HG03521 (cell line): Measurements from ENCODE around the gene ATP10B.

Source experiments
- ATAC-seq: cut with Tn5 transposase; IDR thresholded peaks from one replicate; pipeline ENCODE4 v1.9.1; 2021; ENCODE audit warnings: mild to moderate bottlenecking, moderate library complexity; ENCODE audit not compliant: unreplicated experiment

ATP10B gene

DNA sequence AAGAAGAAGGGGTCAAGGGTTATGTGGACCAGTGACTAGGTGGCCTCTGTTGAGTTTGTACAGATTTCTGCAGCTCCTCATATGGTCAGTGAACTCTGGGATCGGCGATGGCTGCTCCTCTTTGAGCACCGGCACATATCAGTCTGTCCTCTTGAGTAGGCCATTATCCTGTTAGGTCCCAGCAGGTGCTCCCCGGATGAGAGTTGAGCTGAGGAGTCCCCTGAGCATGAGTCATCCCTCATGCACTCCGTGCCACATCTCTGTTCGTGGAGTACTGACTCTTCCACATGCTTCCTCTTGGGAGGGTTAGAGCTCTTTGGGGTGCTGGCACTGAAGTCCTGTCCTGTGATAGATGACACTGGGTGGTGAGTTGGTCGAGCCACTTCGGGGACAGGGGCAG lies 286.6 kb downstream of the ATP10B start:
- no peak for ATAC-seq

DNA sequence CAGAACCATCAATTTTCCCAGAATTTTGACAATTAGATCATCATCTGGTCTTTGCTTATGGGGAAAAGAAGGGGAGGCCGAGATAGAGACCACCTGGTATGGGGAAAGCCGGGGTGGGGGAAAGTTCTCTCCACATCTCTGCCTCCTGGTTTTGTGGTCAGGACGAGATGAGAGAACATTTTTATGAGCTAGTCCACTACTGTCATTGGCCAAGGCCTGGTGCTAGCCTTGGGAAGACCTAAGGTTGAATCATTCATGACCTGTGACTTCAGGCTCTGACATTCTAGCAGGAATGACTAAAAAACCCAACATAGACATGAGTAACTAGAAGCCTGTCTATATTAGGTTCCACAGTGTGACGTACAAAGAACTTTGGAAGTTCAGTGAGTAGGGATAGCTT lies 295.2 kb downstream of the ATP10B start:
- ATAC-seq: no peak

DNA sequence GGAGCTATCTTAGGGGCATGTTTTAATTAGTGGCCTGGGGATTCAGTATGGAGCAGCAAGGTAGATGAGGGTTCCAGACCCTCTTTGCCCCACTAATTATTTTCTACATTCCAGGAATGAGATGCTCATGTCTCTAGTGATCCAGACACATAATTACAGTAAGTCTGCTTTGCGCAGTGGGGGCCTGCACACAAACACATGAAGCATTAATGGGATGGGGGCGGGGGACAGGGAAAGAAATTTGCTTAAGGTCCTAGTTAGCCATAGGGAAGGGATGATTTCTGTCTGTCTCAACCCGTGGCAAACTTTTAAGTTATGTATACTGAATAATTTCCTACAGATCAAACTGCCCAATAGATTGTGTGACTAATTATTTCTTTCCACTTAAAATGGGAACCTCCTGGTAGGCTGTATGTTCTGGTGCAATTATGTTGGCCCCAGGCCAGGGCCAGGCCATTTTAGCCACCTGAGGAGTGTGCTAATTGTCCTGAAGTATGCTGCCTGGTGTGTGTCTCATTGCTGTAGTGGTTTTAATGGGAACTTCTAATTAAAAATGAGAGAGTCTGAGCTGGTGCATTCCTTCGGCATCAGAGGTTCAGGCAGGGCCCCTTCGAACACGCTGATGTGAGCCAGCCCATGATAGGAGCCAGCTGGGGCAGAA lies 295.9 kb downstream of the ATP10B start:
- no peak for ATAC-seq

DNA sequence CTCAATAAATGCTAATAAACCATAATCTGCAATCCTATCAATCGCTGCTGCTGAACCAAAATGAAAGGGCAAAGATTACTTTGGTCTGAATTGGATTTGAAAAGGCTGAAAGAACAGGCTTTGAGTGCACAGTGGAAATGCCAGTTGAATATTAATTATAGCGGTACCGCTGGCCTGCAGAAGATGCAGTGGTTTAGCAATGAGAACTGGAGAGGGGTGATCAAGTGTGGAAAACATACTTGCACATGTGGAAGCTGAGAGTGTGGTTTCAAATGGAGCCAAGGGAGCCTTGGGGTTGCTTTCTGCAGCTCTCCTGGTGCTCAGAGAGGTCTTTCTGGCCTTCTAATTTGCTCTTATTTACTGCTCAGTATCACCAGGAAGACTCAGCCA lies 296.4 kb downstream of the ATP10B start:
- ATAC-seq: no peak

DNA sequence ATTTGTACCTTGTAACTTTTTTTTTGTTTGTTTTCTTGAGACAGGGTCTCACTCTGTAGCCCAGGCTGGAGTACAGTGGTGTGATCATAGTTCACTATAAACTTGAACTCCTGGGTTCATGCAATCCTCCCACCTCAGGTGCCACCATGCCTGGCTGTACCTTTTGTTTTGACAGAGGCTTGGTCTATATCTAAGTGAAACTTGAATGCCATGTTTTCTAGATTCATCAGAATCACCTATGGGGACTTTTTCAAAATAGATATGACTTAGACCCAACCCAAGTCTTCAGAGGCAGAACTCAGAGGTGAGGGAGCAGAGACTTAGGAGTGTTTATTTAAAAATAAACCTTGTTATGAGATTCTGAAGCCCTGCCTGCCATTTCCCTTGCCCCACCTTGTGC lies 301.9 kb downstream of the ATP10B start:
- no peak for ATAC-seq

DNA sequence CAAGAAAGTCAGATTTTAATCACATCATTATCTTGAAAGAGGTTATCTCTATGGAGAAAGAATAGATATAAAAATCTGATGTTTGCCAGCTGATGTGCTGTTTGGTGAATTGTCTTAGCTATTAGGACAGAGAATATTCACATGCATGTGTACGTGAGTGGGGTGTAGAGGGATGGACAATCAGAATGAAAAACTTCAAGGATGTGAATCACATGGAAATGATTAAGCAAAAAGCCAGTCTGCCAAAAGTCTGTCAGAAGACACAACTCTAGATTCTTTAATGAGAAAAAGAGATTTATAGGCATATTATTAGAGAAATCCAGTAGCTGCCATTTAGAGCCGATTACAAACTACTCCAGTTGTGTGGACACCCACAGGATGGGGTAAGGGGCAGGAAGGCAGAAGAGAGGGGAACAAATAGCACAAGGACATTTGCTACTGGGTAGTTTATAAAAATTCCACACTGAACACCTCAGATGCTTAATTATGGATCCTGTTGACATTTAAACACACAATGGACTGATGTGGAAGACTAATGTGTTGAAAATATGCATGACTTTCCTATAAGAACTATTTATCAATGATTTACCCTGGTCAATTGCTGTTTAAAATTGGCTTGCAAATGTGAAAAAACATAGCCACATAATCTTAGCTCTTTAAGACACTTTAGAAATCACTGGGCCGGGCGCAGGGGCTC lies 302.9 kb downstream of the ATP10B start:
- ATAC-seq: no peak

DNA sequence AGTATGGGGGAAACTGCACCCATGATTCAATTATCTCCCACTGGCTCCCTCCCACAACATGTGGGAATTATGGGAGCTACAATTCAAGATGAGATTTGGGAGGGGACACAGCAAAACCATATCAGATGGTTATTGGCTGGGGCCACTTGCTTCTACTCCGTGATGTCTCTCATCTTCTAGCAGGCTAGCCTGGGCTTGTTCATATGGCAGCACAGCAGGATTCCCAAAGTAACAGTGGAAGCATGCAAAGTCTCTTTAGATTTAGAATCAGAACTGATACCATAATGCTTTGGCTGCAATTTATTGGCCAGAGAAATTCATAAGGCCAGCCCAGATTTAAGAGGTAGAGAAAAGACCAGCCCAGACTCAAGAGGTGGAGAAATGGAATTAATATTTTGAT lies 304.1 kb downstream of the ATP10B start:
- no peak for ATAC-seq

DNA sequence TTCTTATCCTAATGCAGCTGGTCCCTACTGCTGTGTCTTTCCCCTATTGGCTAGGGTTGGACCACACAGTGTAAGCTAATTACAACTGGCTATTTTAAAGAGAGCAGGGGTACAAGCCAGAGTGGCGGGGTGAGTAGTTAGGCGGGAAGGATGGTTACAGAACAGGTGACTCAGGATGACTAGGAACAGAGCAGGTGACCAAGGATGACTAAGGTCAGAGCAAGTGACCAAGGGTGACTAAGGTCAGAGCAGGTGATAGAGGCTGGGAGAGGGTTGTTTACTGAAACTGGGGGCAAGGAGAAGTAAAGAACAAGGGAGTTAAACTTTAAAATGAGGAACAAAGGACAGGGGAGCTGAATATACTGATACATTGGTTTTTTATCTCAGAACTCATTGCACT lies 304.9 kb downstream of the ATP10B start:
- ATAC-seq: no peak

DNA sequence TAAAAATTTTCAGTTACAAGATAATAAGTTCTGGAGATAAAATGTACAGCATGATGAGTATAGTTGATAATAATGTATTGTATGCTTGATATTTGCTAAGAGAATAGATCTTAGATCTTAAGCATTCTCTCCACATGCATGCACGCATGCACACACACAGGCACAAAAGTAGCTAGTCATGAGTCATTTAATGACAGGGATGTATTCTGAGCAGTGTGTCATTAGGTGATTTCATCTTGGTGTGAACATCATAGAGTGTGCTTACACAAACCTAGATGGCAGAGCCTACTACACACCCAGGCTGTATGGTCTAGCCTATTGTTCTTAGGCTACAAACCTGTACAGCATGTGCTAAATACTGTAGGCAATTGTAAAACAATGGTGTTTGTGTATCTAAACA lies 306.2 kb downstream of the ATP10B start:
- ATAC-seq: no peak

DNA sequence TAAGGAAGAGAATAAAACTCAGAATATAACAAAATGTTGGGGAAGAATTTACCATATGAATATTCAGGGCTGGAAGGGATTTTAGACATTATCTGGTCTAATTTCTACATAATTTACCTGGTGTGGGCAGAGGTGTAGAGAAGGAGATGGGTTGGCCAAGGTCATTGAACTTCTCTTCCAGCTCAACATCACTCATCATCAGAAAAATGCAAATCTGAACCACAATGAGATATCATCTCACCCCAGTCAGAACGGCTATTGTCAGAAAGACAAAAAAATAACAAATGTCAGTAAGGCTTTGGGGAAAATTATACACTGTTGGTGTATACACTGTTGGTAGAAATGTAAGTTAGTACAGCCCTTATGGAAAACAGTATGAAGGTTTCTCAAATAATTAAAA lies 308.6 kb downstream of the ATP10B start:
- ATAC-seq: no peak

DNA sequence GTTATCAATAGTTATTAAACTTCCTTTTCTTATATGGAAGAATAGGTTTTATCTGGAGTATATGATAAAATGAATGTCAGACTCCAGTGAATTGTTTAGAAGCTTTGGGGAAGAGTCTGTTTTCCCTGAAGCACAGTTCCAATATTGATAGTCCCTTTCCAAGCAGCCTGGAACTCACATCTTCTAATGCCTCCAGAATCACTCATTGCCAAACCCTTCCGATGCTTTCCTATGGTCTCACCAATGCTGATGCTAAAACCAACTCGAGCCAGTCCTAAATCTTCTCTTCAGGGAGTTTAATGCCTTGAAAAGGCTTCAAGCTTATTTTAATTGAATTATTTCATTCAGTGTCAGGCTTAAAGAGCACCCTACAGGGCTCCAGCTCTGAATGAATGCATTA lies 309.2 kb downstream of the ATP10B start:
- ATAC-seq: no peak

DNA sequence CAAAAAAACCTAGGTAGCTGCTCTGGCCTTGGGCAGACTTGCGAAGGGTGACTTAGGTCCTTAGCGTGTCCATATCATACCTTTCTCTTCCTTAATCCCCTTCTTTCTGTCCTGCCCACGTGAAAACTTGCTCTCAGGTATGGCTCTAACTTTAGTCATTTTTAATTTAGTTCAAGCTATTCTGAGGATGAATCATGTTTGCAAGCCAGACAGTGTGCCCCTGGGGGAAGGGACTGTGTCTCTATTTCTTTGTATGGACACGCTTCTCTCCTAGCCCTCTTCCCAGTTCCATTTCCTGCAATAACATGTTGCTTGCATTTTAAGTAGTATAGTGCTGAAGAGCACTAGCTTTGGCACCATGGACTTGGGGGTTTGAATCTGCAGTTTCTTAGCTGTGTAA lies 309.7 kb downstream of the ATP10B start:
- ATAC-seq: no peak

DNA sequence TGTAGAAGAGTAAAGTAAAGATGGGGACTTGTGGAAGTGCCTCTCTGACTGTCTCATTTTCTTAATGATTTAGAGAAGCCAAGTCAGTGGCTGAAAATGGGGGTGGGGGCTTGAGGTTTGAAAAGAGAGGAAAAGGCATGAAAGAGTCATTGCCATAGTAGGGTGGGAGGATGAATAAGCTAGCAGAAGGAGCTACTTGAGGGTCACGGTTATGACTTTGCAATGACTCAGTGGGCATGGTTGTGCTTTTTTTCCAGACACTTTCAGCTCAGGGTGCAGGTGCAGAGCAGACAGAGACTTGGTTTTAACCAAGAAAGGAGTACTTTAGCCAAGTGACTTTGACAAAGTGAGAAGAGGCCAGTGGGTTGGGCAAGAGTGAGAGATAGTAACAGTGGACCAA lies 312.6 kb downstream of the ATP10B start:
- ATAC-seq: no peak

DNA sequence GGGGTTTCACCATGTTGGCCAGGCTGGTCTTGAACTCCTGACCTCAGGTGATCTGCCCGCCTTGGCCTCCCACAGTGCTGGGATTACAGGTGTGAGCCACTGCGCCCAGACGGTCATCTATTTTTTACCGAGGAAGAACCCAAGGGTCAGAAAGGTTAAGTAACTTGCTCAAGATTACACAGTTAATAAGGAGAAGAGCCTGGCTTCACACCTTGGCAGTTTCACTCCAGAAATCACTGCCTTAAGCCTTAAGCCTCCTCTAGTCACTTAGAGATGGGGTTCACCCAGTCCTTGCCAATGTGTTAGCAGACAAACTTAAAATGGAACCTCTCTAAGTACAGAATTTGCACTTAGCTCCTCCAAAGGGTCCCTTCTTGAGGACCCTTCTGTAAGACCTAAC lies 314.1 kb downstream of the ATP10B start:
- ATAC-seq: no peak

DNA sequence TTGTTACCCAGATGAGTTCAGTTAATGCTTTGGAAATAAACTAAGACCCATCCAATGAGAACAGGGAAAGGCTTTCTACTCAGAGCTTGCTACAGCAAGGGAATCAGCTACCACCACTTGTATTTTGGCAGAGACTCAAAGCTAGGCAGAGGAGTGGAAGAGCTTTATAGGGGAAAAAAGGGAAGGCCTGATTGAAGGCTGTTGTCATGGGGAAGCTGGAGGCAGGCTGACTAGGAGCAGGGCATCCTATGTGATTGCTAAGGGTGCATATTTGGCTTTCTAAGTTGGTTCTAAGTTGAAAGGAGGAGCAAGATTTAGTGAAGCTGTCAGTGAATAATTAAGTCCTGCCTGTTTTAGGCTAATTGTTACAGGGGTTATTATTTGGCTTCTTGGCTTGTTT lies 314.9 kb downstream of the ATP10B start:
- ATAC-seq: no peak

DNA sequence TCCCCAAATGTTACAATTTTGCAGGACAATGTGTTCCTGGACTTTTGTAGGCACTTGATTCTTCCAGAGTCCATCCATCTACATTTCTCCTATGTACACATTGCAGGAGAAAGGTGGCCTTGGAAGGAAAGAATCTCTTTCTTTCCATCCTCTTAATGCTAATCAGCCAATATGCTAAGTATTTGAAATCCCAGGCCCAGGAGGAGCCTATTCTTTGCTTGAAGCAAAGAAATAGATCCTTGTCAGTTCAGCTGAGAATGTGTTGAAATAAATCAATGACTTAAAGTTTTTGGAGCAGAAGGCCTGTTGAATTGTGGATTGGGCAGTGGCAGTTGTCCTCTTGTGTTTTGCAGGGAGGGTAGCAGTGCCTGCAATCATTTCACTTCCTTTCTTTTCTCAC lies 317.1 kb downstream of the ATP10B start:
- ATAC-seq: no peak

DNA sequence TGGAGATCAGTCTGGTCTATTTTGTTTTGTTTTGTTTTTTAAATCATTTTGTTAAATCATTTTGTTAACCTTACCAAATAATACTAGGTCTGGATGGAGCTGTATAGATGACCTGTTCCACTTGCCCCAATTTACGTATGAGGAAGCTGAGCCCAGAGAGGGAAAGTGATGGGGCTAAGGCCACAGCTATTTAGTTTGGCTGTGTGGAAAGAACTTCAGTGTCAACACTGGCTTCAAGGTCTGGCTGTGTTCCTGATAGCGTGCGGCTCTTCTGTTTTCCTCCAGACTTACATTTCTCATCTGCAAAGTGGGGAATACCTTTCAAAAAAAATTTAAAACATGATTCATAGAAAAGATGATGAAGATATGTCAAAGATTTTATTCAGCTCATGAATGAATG lies 317.9 kb downstream of the ATP10B start:
- no peak for ATAC-seq

DNA sequence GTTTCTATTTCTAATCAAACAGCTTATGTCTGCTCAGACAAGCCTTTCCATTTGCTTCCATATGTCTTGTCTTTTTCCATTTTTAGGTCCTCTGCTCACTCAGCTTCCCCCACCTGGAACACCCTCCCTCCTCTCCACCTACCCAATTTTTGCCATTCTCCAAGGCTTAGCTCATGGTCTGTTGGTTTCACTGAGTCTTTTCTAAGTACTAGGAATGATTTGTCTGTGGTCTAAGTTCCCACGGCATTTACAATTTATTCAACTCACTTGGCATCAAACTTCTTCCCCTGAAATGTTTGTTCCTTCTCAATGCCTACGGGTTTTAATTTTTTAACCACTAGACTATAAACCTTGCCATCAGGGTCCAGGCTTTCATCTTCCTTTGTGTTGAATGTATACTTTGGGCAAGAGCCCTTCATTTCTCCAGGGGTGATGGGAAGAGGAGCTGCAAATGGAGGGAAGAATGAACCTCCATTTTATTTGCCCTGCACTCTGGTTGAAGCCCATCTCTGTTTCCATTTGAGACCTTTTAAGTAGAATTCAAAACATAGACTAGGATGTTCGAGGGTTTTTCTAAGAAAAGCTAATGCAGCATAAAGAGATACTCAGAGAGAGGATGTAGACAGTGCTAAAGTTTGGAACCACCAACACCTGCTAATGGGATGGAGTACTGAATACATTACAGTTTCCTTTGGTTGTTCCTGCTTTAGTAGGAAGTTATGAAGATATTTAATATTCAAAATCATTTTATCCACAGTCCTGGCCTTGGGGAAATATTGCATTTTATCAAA lies 326.3 kb downstream of the ATP10B start:
- no peak for ATAC-seq

DNA sequence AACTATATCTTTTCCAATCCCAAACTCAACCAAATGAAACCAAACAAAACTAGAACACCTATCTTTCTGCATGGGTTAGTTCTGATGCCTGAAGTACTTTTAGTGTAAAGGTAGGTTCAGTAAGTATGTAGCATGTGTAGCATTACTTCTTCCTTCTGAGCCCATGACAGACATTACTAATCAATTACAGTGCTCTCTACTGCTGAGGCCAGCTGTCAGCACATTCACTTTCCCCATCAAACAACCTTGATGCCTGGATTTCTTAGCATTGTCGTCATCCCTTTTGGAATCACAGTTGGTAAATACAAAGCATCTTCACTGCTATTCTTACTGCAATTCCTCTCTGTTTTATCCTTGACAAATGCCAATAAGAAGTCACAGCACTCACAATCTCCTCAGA lies 327.2 kb downstream of the ATP10B start:
- ATAC-seq: no peak

DNA sequence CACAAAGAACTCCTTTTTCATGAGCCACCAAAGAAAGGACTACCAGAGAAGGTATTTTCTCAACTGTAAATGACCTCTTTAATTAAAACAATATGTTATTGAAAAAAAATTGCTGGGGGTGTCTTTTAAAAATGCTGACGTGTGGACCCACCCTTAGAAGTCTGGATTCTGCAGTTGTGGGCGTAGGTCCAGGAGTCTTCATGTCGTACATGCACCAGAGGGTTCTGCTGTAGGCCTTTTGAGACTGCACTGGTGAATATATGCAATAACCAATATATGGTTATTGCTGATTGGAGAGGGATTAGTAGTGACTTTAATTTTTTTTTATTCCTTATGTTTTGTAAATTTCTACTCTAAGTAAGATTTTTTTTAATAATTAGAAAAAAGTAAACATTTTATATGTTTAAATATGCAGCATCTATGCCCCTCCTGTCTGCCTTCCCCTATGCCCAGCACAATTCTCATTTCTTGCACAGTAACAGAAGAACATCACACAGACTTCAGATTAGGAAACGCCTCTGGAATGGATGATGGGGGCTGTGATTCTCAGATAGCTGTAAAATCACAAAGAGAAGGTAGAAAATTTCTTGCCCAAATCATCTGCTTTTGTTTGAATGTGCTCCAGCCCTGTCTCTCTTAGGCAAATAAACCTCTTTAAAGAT lies 328.4 kb downstream of the ATP10B start:
- ATAC-seq: no peak

DNA sequence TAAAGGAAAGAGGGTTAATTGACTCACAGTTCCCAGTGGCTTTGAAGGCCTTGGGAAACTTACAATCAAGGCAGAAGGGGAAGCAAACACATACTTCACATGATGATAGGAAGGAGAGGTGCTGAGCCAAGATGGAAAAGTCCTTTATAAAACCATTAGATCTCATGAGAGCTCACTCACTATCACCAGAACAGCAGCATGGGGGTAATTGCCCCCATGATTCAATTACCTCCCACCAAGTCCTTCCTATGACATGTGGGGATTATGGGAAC lies 330.7 kb downstream of the ATP10B start:
- ATAC-seq: no peak
